Measurements from ENCODE around the gene MLPH. TPM values are rescaled to one million over a fixed set of nuclear protein-coding genes. Genes with fewer than 3 reads are reported as not detected.

MLPH gene
- total and polyA plus RNA-seq, 4 donors: 71.0 to 295 (median 192) TPM

- DNase-seq (no peak), ATAC-seq (ENCODE audit: insufficient read depth, low FRiP score) (no peak)
- Histone ChIP-seq H3K27ac (ENCODE audit: low read depth in 1 of 2, low read length in 1 of 2) (peak overlapping the region in 1 of 2 donors; percentile 40), H3K4me3 (no peak overlapping the region), H3K4me1 (ENCODE audit: control insufficient read depth in 5 of 5, insufficient read depth in 5 of 5, low read length in 5 of 5) (peaks cover 3 to 14% (median 5%) of the 10 kb centered on the region in 5 donors), H3K27me3 (ENCODE audit: control insufficient read depth in 3 of 3, insufficient read depth in 3 of 3, low read length in 2 of 3) (no peaks in the 10 kb centered on the region), H3K36me3 (ENCODE audit: control insufficient read depth in 4 of 4, insufficient read depth in 4 of 4, low read length in 4 of 4) (no peaks in the 10 kb centered on the region), H3K9ac (ENCODE audit: insufficient read depth in 1 of 2, low read length in 2 of 2) (peak overlapping the region in 1 of 2 donors; percentile 51), H3K9me3 (ENCODE audit: control insufficient read depth in 4 of 4, insufficient read depth in 3 of 4, low read length in 3 of 4) (peaks cover 0 to 2% (median 0%) of the 10 kb centered on the region in 4 donors)
- TF ChIP-seq, protein P1, sequence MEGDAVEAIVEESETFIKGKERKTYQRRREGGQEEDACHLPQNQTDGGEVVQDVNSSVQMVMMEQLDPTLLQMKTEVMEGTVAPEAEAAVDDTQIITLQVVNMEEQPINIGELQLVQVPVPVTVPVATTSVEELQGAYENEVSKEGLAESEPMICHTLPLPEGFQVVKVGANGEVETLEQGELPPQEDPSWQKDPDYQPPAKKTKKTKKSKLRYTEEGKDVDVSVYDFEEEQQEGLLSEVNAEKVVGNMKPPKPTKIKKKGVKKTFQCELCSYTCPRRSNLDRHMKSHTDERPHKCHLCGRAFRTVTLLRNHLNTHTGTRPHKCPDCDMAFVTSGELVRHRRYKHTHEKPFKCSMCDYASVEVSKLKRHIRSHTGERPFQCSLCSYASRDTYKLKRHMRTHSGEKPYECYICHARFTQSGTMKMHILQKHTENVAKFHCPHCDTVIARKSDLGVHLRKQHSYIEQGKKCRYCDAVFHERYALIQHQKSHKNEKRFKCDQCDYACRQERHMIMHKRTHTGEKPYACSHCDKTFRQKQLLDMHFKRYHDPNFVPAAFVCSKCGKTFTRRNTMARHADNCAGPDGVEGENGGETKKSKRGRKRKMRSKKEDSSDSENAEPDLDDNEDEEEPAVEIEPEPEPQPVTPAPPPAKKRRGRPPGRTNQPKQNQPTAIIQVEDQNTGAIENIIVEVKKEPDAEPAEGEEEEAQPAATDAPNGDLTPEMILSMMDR (IDR thresholded peaks at IDR 0.05; ENCODE audit: control extremely low read depth, extremely low read depth): no peak
- WGBS, 2 donors: 77 to 78% methylated on average over 13 of the region's 13 CpGs
Measured at GRCh38 chr2:237603049-237603717, 116.1 kb downstream of the MLPH start.

DNA sequence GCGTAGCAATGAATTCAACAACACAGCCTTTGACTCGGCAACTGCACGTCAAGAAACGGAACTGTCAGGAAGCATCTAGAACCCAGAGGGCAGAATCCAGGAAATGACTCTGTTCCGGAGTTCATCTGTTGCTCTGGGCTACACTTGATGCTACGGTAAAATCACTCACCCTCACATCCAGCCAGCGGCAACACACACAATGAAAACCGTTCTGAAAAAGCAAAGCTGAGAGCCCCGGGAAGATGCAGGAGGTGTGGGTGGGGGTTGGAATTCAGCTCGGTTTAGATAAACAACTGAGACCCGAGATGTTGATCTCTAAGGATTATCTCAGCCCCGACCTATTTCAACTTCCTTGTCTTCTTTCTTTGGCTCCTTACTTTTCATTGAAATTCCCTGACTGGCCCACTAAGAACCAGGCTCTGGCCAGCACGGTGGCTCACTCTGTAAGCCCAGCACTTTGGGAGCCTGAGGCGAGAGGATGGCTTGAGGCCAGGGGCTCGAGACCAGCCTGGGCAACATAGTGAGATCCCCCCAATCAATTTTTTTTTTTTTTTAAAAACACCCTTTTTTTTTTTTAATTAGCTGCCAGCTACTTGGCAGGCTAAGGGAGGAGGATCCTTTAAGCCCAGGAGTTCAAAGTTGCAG lies 116.8 kb downstream of the MLPH start:
- peak overlapping the region in 1 of 2 donors; percentile 51 for H3K9ac ChIP-seq (ENCODE audit: insufficient read depth in 1 of 2, low read length in 2 of 2)
- DNase-seq (peak; percentile 67 to 81 (median 70)), ATAC-seq (ENCODE audit: insufficient read depth, low FRiP score) (peak; percentile 72)
- WGBS, 2 donors: 15 to 28% methylated on average over 15 of the region's 15 CpGs
- TF ChIP-seq, protein P1 (IDR thresholded peaks at IDR 0.05; ENCODE audit: control extremely low read depth, extremely low read depth): no peak
- no peak overlapping the region for H3K4me3 ChIP-seq
- H3K27ac ChIP-seq (ENCODE audit: low read depth in 1 of 2, low read length in 1 of 2): peak overlapping the region in 1 of 2 donors; percentile 67
- H3K4me1 ChIP-seq (ENCODE audit: control insufficient read depth in 5 of 5, insufficient read depth in 5 of 5, low read length in 5 of 5): peaks cover 3 to 14% (median 5%) of the 10 kb centered on the region in 5 donors
- H3K9me3 ChIP-seq (ENCODE audit: control insufficient read depth in 4 of 4, insufficient read depth in 3 of 4, low read length in 3 of 4): peaks cover 0 to 2% (median 0%) of the 10 kb centered on the region in 4 donors
- no peaks in the 10 kb centered on the region for H3K27me3 ChIP-seq (ENCODE audit: control insufficient read depth in 3 of 3, insufficient read depth in 3 of 3, low read length in 2 of 3)
- H3K36me3 ChIP-seq (ENCODE audit: control insufficient read depth in 4 of 4, insufficient read depth in 4 of 4, low read length in 4 of 4): no peaks in the 10 kb centered on the region

DNA sequence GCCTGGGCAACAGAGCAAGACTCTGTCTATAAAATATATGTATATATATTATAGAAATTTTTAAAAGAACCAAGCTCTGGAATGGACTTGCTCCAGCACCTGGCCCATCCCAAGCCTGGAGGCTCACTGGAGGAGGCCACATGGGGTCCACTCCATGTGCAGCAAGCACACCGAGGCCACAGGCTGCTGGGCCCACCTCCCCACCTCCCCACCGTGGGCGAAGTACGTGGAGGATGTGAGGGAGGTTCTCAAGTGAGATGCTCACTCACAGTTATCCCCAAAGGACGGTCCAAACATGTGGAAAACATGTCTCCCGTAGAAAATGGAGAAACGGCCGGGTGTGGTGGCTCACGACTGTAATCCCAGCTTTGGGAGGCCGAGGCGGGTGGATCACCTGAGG lies 117.3 kb downstream of the MLPH start:
- Histone ChIP-seq H3K4me3 (no peak overlapping the region), H3K4me1 (ENCODE audit: control insufficient read depth in 5 of 5, insufficient read depth in 5 of 5, low read length in 5 of 5) (peaks cover 3 to 14% (median 5%) of the 10 kb centered on the region in 5 donors), H3K36me3 (ENCODE audit: control insufficient read depth in 4 of 4, insufficient read depth in 4 of 4, low read length in 4 of 4) (no peaks in the 10 kb centered on the region), H3K27me3 (ENCODE audit: control insufficient read depth in 3 of 3, insufficient read depth in 3 of 3, low read length in 2 of 3) (no peaks in the 10 kb centered on the region), H3K9me3 (ENCODE audit: control insufficient read depth in 4 of 4, insufficient read depth in 3 of 4, low read length in 3 of 4) (peaks cover 0 to 2% (median 0%) of the 10 kb centered on the region in 4 donors), H3K27ac (ENCODE audit: low read depth in 1 of 2, low read length in 1 of 2) (peak overlapping the region in 1 of 2 donors; percentile 64), H3K9ac (ENCODE audit: insufficient read depth in 1 of 2, low read length in 2 of 2) (no peak overlapping the region)
- ATAC-seq (ENCODE audit: insufficient read depth, low FRiP score) (no peak), DNase-seq (no peak)
- 94 to 95% methylated on average over 11 of the region's 11 CpGs for WGBS, 2 donors
- TF ChIP-seq, protein P1 (IDR thresholded peaks at IDR 0.05; ENCODE audit: control extremely low read depth, extremely low read depth): no peak

Small RNA genes within 50 kb of the gene (small RNA-seq; reads per million reads assigned to genes)
- gene MIR6811 (ENCODE audit: low replicate concordance) (not detected), gene RNU6-1140P (ENCODE audit: low replicate concordance) (not detected)

Other genes starting within 250 kb of the MLPH start
- 100 to 1,000 TPM; 459 to 548 TPM for gene COL6A3, start 73.1 kb upstream of the MLPH start, total RNA-seq
- 10 to 100 TPM; 36.4 to 96.2 TPM for gene COL6A3, start 73.1 kb upstream of the MLPH start, polyA plus RNA-seq
- gene PRLH, start 79.3 kb downstream of the MLPH start, total RNA-seq: not detected
- not detected for gene PRLH, start 79.3 kb downstream of the MLPH start, polyA plus RNA-seq
- 10 to 100 TPM; 44.9 to 48.0 TPM for gene RAB17, start 103.5 kb downstream of the MLPH start, total RNA-seq
- 10 to 100 TPM; 19.3 to 73.3 TPM for gene RAB17, start 103.5 kb downstream of the MLPH start, polyA plus RNA-seq
- gene LRRFIP1, start 140.3 kb downstream of the MLPH start, total RNA-seq: 100 to 1,000 TPM; 107 to 194 TPM
- gene LRRFIP1, start 140.3 kb downstream of the MLPH start, polyA plus RNA-seq: 10 to 100 TPM; 79.7 to 81.1 TPM

All from lung (tissue), 13 donors.